ENCODE measurements around the gene TCAIM. TPM values are rescaled to one million over a fixed set of nuclear protein-coding genes. Genes with fewer than 3 reads are reported as not detected.
A peak's percentile ranks its signal among the peaks of the same experiment; 100 is the strongest.

TCAIM gene, protein sequence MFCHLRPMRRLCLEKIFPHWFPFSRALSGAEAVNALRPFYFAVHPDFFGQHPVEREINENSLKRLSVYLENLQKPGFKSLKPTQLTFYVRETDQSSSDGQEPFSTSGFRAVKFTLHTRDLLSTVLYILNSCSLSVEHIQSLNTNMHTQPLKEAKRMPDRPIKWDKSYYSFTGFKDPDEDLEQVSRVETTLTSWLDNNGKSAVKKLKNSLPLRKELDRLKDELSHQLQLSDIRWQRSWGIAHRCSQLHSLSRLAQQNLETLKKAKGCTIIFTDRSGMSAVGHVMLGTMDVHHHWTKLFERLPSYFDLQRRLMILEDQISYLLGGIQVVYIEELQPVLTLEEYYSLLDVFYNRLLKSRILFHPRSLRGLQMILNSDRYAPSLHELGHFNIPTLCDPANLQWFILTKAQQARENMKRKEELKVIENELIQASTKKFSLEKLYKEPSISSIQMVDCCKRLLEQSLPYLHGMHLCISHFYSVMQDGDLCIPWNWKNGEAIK
- 10 to 100 TPM; 13.7 to 16.2 TPM for total RNA-seq

DNA sequence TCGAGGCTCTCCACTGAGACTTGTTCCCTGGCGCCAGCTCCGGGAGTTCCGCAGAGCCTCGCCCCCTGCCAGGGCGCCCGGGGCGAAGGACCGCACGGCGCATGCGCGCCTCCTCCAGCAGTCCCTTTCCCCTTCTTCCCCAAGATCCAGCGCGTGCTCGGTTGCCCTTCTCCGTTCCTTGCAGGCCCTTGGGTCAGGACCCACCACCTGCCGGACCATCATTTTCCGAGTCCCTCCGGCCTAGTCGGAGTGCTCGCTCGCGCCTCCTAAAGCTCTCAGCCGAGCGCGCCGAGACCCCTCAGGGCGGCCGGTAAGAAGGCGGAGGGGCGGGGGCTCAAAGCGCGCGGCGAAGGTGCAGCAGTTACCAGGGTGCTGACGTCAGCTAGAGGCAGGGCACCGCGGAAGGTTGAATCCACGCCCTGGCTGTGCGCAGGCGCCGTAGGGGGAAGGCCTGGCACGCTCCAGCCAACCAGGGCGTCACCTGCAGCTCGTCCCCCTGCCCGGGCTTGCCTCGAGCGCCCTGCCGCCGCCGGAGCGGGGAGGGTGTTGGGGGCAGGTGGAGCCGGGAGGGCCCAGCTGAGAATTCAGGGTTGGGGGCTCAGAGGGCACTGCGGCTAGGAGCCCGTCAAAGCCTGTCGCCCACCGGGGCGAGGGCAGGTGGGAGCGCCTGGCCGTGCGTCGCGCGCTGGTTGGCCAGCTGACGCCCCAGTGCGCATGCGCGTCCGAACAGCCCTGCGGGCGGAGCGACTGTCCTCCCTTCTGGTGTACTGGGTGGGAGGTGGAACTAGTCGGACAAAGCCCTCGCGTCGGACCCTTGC lies at the start of gene TCAIM:
TSS of gene TCAIM (plus strand) at position 757 of the 818 bp plus-strand sequence. CDS start 16,017 bp downstream, outside the sequence.
- Mint-ChIP-seq H3K27ac (peak within 1 kb of the TSS; percentile 99), H3K36me3 (peaks cover 11% of the 10 kb centered on the region), H3K4me1 (peaks cover 22% of the 10 kb centered on the region), H3K9me3 (ENCODE audit: low read depth) (no peaks in the 10 kb centered on the region), H3K27me3 (peaks cover 5% of the 10 kb centered on the region), H3K4me3 (peak within 1 kb of the TSS; percentile 99)
- peak; percentile 96 for ATAC-seq
- peak; percentile 99 for DNase-seq
- CTCF ChIA-PET: interaction anchor here (0.7 to 1.5 kb wide), 5 partner anchors 9 to 173 kb away, joined by 3 to 5 read pairs (median 4); partner anchors contain the start of gene ZNF445

DNA sequence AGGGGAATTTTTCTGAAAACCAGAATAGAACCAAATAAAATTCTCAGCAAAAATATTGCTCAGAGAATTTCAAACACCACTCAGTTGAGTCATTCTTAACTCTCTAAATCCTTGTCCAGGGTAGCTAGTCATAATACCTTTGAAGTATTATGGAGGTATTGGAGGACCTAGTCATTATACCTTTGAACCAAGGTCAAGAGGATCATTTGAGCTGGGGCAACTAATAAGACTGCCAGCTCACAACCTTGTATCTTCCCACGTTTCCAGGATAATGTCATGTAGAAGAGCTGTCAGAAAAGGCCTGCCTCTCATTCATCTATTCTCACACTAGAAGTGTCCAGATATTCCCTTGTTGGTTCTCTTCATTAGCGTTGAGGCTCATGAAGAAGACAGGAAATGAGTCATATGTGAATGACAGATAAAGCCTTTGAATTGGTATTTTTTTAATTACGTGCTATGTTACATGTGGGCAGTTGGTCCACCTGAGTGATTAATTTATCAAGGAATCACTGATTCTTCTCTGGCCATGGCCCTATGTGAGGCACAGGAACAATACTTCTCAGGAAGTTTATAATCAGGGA lies 48.6 kb upstream of the TCAIM start:
- no peaks in the 10 kb centered on the region for H3K36me3 Mint-ChIP-seq
- DNase-seq (no peak), ATAC-seq (no peak)
- CTCF ChIA-PET: no interaction called here
- no peaks in the 10 kb centered on the region for H3K9me3 Mint-ChIP-seq (ENCODE audit: low read depth)
- no peak overlapping the region for H3K27ac Mint-ChIP-seq
- peaks cover 18% of the 10 kb centered on the region for H3K27me3 Mint-ChIP-seq
- peaks cover 3% of the 10 kb centered on the region for H3K4me1 Mint-ChIP-seq
- H3K4me3 Mint-ChIP-seq: no peak overlapping the region

DNA sequence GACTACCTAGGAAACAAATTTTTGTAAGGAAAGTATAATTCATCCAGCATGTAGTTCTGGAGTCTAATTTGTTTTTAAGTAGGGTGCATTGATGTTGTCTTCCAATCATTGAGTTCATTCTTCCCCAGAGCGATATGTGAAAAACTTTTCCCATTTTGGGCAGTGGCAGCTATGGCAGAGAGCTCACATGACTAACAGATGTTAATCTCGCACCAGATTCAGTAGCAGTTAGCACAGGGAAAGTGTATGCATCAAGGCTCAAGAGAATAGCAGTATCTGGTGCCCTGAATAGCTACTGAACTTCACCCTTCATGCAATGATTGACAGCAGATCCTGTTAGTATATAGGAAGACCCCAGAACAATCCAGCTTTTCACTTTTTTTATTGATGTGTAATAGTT lies 46.3 kb upstream of the TCAIM start:
- CTCF ChIA-PET: no interaction called here
- no peaks in the 10 kb centered on the region for H3K9me3 Mint-ChIP-seq (ENCODE audit: low read depth)
- DNase-seq (no peak), ATAC-seq (no peak)
- no peak overlapping the region for H3K4me3 Mint-ChIP-seq
- H3K4me1 Mint-ChIP-seq: peaks cover 3% of the 10 kb centered on the region
- H3K36me3 Mint-ChIP-seq: no peaks in the 10 kb centered on the region
- H3K27me3 Mint-ChIP-seq: peaks cover 30% of the 10 kb centered on the region
- no peak overlapping the region for H3K27ac Mint-ChIP-seq

DNA sequence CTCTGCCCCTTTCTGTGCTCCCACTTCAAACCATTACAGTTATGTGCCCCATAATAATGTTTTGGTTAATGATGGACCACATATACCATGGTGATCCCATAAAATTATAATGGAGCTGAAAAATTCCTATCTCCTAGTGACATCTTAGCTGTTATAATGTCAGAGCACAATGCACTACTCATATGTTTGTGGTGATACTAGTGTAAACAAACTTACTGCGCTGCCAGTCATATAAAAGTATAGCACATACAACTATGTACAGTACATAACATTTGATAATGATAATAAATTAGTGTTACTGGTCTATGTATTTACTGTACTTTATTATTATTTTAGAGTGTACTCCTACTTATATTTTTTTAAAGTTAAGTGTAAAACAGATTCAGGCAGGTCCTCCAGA lies 45.6 kb upstream of the TCAIM start:
- peaks cover 33% of the 10 kb centered on the region for H3K27me3 Mint-ChIP-seq
- ATAC-seq (no peak), DNase-seq (no peak)
- H3K4me3 Mint-ChIP-seq: no peak overlapping the region
- H3K27ac Mint-ChIP-seq: no peak overlapping the region
- CTCF ChIA-PET: no interaction called here
- H3K9me3 Mint-ChIP-seq (ENCODE audit: low read depth): no peaks in the 10 kb centered on the region
- no peaks in the 10 kb centered on the region for H3K36me3 Mint-ChIP-seq
- H3K4me1 Mint-ChIP-seq: peaks cover 3% of the 10 kb centered on the region

GRCh38 chr3:44297255-44297654 lies 41.3 kb upstream of the TCAIM start:
- Mint-ChIP-seq H3K27ac (no peak overlapping the region), H3K4me1 (no peaks in the 10 kb centered on the region), H3K9me3 (ENCODE audit: low read depth) (no peaks in the 10 kb centered on the region), H3K27me3 (peaks cover 22% of the 10 kb centered on the region), H3K36me3 (no peaks in the 10 kb centered on the region), H3K4me3 (no peak overlapping the region)
- DNase-seq (no peak), ATAC-seq (no peak)
- CTCF ChIA-PET: interaction anchor here (0.6 kb wide), 1 partner anchor 385 kb away, joined by 3 read pairs; no protein-coding TSS in a partner anchor

DNA sequence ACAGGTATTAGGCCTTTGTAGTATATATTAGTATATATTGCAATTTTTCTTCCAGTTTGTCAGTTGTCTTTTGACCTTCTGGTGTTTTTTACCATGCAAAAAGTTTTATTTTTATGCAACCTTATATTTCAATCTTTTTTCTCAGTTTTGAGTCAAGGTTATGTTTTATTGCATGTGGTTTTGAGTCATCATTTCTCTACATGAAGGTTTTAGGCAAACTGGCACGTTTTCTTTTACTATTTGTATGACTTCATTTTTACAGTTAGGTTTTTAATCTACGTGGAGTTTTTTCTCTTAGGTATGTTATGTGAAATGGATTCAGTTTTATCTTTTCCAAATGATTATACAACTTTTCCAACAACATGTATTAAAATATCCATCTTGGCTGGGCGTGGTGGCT lies 36.8 kb upstream of the TCAIM start:
- H3K36me3 Mint-ChIP-seq: no peaks in the 10 kb centered on the region
- no peak overlapping the region for H3K4me3 Mint-ChIP-seq
- peaks cover 14% of the 10 kb centered on the region for H3K27me3 Mint-ChIP-seq
- CTCF ChIA-PET: interaction anchor here (1.0 kb wide), 1 partner anchor 20 kb away, joined by 3 read pairs; no protein-coding TSS in a partner anchor
- no peaks in the 10 kb centered on the region for H3K9me3 Mint-ChIP-seq (ENCODE audit: low read depth)
- DNase-seq (no peak), ATAC-seq (no peak)
- no peak overlapping the region for H3K27ac Mint-ChIP-seq
- H3K4me1 Mint-ChIP-seq: no peaks in the 10 kb centered on the region

DNA sequence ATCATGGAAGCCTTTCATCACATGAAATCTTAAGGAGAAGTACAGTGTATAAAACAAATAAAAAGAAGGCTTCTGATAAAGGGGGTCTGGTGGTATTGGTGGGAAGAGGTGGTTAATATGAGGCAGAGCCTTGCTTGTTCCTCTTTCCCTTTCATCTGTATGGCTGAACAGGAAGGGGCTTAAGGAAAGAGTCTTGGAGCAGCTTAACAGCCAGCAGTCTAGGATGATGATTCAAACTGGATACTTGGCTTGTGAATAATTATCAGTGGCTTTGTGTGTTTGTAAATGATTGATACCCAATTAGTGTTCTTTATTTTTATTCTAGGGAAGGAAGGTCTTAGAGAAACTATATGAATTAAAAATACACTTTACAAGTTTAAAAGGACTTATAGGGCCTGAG lies 29.1 kb upstream of the TCAIM start:
- H3K27me3 Mint-ChIP-seq: peaks cover 14% of the 10 kb centered on the region
- no peaks in the 10 kb centered on the region for H3K36me3 Mint-ChIP-seq
- H3K4me1 Mint-ChIP-seq: no peaks in the 10 kb centered on the region
- no peak overlapping the region for H3K4me3 Mint-ChIP-seq
- ATAC-seq (no peak), DNase-seq (no peak)
- CTCF ChIA-PET: no interaction called here
- no peak overlapping the region for H3K27ac Mint-ChIP-seq
- H3K9me3 Mint-ChIP-seq (ENCODE audit: low read depth): no peaks in the 10 kb centered on the region

DNA sequence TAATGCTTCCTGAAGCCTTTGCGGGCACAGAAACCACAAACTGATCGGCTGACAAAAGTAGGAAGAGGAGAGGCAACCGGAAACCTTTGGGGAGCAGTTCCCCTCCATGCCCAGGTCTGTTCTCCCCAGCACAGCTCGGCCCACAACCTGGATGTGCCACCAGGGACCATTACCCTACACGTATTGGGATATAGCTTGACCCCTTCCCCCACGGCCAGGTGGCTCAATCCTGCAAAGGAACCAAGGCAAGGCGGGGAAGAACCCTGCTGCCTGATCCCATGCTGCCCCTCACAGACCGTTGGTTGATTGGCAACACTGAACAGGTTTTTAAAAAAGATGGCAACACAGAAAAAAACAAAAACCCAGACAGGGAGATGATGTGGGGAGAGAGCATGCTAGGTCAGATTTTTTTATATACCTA lies 19.7 kb upstream of the TCAIM start:
- no peak for DNase-seq
- no peaks in the 10 kb centered on the region for H3K4me1 Mint-ChIP-seq
- CTCF ChIA-PET: no interaction called here
- peaks cover 15% of the 10 kb centered on the region for H3K27me3 Mint-ChIP-seq
- no peak overlapping the region for H3K4me3 Mint-ChIP-seq
- no peaks in the 10 kb centered on the region for H3K36me3 Mint-ChIP-seq
- no peak for ATAC-seq
- no peak overlapping the region for H3K27ac Mint-ChIP-seq
- no peaks in the 10 kb centered on the region for H3K9me3 Mint-ChIP-seq (ENCODE audit: low read depth)

DNA sequence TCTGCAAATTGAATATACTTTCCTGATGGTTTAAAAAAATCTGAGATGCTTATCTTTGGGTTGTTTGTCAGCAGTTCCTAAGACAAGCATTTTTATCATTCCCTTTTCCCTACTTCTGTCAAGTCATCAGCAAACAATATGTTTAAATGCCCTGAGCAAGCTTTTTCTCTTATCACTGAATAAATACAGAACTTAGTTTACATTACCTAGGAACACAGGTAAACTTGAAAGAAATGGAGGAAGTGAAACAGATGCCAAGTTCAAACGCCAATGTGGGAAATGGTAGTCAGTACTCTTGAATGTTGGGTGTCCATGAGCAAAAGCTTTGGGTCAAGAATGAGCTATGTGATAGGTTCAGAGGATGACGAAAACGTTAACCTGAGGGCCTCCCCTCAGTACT lies 17.2 kb upstream of the TCAIM start:
- Mint-ChIP-seq H3K27ac (no peak overlapping the region), H3K27me3 (peaks cover 27% of the 10 kb centered on the region), H3K4me1 (no peaks in the 10 kb centered on the region), H3K9me3 (ENCODE audit: low read depth) (no peaks in the 10 kb centered on the region), H3K36me3 (no peaks in the 10 kb centered on the region), H3K4me3 (no peak overlapping the region)
- CTCF ChIA-PET: interaction anchor here (1.2 to 1.8 kb wide), 2 partner anchors 10 to 20 kb away, joined by 3 to 4 read pairs; no protein-coding TSS in a partner anchor
- no peak for DNase-seq
- ATAC-seq: no peak

GRCh38 chr3:44323341-44323955 lies 15.1 kb upstream of the TCAIM start:
- CTCF ChIA-PET: interaction anchor here (0.7 to 1.0 kb wide), 2 partner anchors 10 to 15 kb away, joined by 3 read pairs; no protein-coding TSS in a partner anchor
- DNase-seq (peak; percentile 59), ATAC-seq (no peak)
- H3K9me3 Mint-ChIP-seq (ENCODE audit: low read depth): no peaks in the 10 kb centered on the region
- peaks cover 30% of the 10 kb centered on the region for H3K27me3 Mint-ChIP-seq
- no peaks in the 10 kb centered on the region for H3K36me3 Mint-ChIP-seq
- no peak overlapping the region for H3K27ac Mint-ChIP-seq
- H3K4me1 Mint-ChIP-seq: no peaks in the 10 kb centered on the region
- H3K4me3 Mint-ChIP-seq: no peak overlapping the region

DNA sequence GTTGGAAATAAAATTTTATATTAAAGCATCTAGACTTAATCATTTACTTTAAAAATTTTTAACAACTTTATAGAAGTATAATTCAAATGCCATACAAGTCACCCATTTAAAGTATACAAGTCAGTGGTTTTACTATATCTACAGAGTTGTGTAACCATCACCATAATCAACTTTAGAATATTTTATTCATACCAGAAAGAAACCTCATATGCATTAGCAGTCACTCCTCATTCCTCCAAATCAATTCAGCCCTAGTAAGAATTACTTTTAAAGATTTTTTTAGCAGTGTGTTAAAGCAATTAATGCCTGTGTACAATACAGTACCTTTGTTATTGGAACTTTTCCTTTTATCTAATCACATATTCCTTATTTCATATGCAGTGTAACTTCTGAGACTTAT lies 14.0 kb upstream of the TCAIM start:
- Mint-ChIP-seq H3K27me3 (peaks cover 31% of the 10 kb centered on the region), H3K27ac (no peak overlapping the region), H3K4me1 (no peaks in the 10 kb centered on the region), H3K9me3 (ENCODE audit: low read depth) (no peaks in the 10 kb centered on the region), H3K36me3 (no peaks in the 10 kb centered on the region), H3K4me3 (no peak overlapping the region)
- ATAC-seq (no peak), DNase-seq (no peak)
- CTCF ChIA-PET: no interaction called here

DNA sequence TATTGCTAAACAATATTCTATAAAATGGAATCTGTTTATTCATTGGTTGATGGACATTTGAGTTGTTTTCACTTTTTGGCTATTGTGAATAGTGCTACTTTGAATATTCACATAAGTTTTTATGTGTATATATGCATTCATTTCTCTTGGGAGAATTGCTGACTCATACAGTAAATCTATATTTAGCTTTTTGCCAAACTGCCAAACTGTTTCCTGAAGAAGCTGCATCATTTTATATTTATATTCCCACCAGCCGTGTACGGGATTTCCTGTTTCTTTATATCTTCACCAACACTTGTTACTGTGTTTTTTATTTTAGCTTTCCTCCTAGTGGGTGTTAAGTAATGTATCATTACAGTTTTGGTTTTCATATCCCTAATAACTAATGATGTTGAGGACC lies 12.5 kb upstream of the TCAIM start:
- Mint-ChIP-seq H3K27ac (no peak overlapping the region), H3K4me3 (no peak overlapping the region), H3K27me3 (peaks cover 36% of the 10 kb centered on the region), H3K36me3 (no peaks in the 10 kb centered on the region), H3K9me3 (ENCODE audit: low read depth) (no peaks in the 10 kb centered on the region), H3K4me1 (no peaks in the 10 kb centered on the region)
- DNase-seq (no peak), ATAC-seq (no peak)
- CTCF ChIA-PET: no interaction called here

DNA sequence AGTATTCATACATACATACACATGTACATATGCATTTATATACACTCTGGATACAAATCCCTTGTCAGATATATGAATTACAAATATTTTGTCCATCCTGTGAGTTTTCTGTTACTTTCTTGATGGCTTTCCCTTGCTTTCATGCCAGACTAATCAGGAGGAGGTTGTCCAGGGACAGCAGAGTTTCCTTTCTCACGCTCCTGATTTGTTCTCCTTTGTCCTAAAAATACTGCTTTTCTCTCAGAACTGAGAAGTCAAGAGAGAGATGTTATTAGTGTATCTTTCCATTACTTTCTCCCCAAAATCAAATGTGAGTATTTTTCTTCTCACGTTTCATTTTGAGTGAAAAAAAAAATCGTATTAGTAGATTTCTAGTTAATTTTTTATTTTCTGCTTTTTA lies 12.1 kb upstream of the TCAIM start:
- CTCF ChIA-PET: no interaction called here
- no peaks in the 10 kb centered on the region for H3K9me3 Mint-ChIP-seq (ENCODE audit: low read depth)
- ATAC-seq: no peak

More for the DNA sequence above, 12.1 kb upstream of the TCAIM start:
- Mint-ChIP-seq H3K27me3 (peaks cover 31% of the 10 kb centered on the region), H3K4me1 (no peaks in the 10 kb centered on the region), H3K36me3 (no peaks in the 10 kb centered on the region), H3K4me3 (no peak overlapping the region), H3K27ac (no peak overlapping the region)
- DNase-seq: no peak
